GM23338 (cell line): ENCODE measurements around the gene ZP2. TPM values are rescaled to one million over a fixed set of nuclear protein-coding genes. Genes with fewer than 3 reads are reported as not detected.

Source experiments
- ATAC-seq: fragments of 200-7000 bp; cut with Tn5 transposase; 3 replicates; pipeline ENCODE4 v1.9.1; 2020
- DNase-seq: peaks from one replicate; pipeline ENCODE4 v3.0.0-alpha.2; 2015; ENCODE audit warnings: low spot score
- H2AFZ ChIP-seq: fragments of 200-600 bp; sonication (generic); 2 replicates; pipeline ENCODE4 v1.8.0; 2016; ENCODE audit warnings: antibody characterized with exemption, mild to moderate bottlenecking, moderate library complexity
- H3F3A ChIP-seq: fragments of 200-600 bp; sonication (generic); replicated peaks from 2 replicates; pipeline ENCODE4 v1.8.0; 2017; ENCODE audit warnings: antibody characterized with exemption, mixed run types, low read depth
- H3K27ac ChIP-seq: fragments of 200-600 bp; sonication (generic); 2 replicates; pipeline ENCODE4 v1.6.1; 2016; ENCODE audit warnings: low read depth
- H3K27me3 ChIP-seq: fragments of 200-600 bp; sonication (generic); 2 replicates; pipeline ENCODE4 v1.8.0; 2016; ENCODE audit warnings: mild to moderate bottlenecking, mixed run types, moderate library complexity; ENCODE audit not compliant: insufficient read depth
- H3K36me3 ChIP-seq: fragments of 200-600 bp; sonication (generic); 2 replicates; pipeline ENCODE4 v1.8.0; 2016; ENCODE audit warnings: mild to moderate bottlenecking; ENCODE audit not compliant: insufficient read depth
- H3K4me1 ChIP-seq: fragments of 200-600 bp; sonication (generic); 2 replicates; pipeline ENCODE4 v1.8.0; 2016; ENCODE audit warnings: mild to moderate bottlenecking, moderate library complexity; ENCODE audit not compliant: insufficient read depth
- H3K4me2 ChIP-seq: fragments of 200-600 bp; sonication (generic); 2 replicates; pipeline ENCODE4 v1.7.1; 2017; ENCODE audit warnings: mixed run types
- H3K4me3 ChIP-seq: fragments of 200-600 bp; sonication (generic); 2 replicates; pipeline ENCODE4 v1.6.1; 2016; ENCODE audit warnings: mixed run types
- H3K79me2 ChIP-seq: fragments of 200-600 bp; sonication (generic); replicated peaks from 2 replicates; pipeline ENCODE4 v1.8.0; 2017; ENCODE audit warnings: mild to moderate bottlenecking; ENCODE audit not compliant: insufficient read depth
- H3K9me2 ChIP-seq: fragments of 200-600 bp; sonication (generic); 2 replicates; pipeline ENCODE4 v1.8.0; 2017; ENCODE audit not compliant: insufficient read depth
- H4K20me1 ChIP-seq: fragments of 200-600 bp; sonication (generic); replicated peaks from 2 replicates; pipeline ENCODE4 v1.8.0; 2017; ENCODE audit warnings: mild to moderate bottlenecking; ENCODE audit not compliant: insufficient read depth
- H3K27ac Mint-ChIP-seq: 2 replicates; pipeline ENCODE4 v1.8.0; 2020; ENCODE audit warnings: inconsistent platforms, mild to moderate bottlenecking, moderate library complexity, mixed read lengths
- H3K27me3 Mint-ChIP-seq: 3 replicates; pipeline ENCODE4 v1.8.0; 2022; ENCODE audit warnings: low read depth, mild to moderate bottlenecking, moderate library complexity, mixed read lengths, inconsistent platforms; ENCODE audit not compliant: insufficient read depth, poor library complexity
- H3K36me3 Mint-ChIP-seq: 3 replicates; pipeline ENCODE4 v1.8.0; 2021; ENCODE audit warnings: low read depth, mild to moderate bottlenecking, inconsistent platforms, moderate library complexity, mixed read lengths
- H3K4me1 Mint-ChIP-seq: 3 replicates; pipeline ENCODE4 v1.8.0; 2020; ENCODE audit warnings: mild to moderate bottlenecking, inconsistent platforms, mixed read lengths
- H3K4me3 Mint-ChIP-seq: 3 replicates; pipeline ENCODE4 v1.8.0; 2021; ENCODE audit warnings: moderate library complexity, mild to moderate bottlenecking, inconsistent platforms, mixed read lengths
- H3K9me3 Mint-ChIP-seq: 3 replicates; pipeline ENCODE4 v1.8.0; 2020; ENCODE audit warnings: moderate library complexity, mild to moderate bottlenecking, inconsistent platforms, mixed read lengths
- CREB1 ChIP-seq: fragments of 250-450 bp; sonication (Bioruptor Pico); IDR thresholded peaks from 2 replicates; pipeline ENCODE4 v1.5.0; 2020; ENCODE audit warnings: low read depth, mild to moderate bottlenecking, moderate library complexity
- EZH2 ChIP-seq: fragments of 200-600 bp; sonication (generic); IDR thresholded peaks from one replicate; pipeline ENCODE4 v1.8.0; 2017; ENCODE audit warnings: antibody characterized with exemption, mild to moderate bottlenecking, low read depth; ENCODE audit not compliant: unreplicated experiment
- NANOG ChIP-seq: IDR thresholded peaks from 2 replicates; pipeline ENCODE4 v1.6.1; 2016; ENCODE audit warnings: antibody characterized with exemption, borderline replicate concordance
- STAT1 ChIP-seq: IDR thresholded peaks from one replicate; pipeline ENCODE4 v1.6.1; 2016; ENCODE audit warnings: antibody characterized with exemption; ENCODE audit not compliant: unreplicated experiment
- ZNF114 ChIP-seq: fragments of 250-450 bp; sonication (Bioruptor Pico); IDR thresholded peaks from 2 replicates; pipeline ENCODE4 v1.5.0; 2020; ENCODE audit warnings: mild to moderate bottlenecking, moderate library complexity
- ZNF331 ChIP-seq: fragments of 250-450 bp; sonication (Bioruptor Pico); IDR thresholded peaks from 2 replicates; pipeline ENCODE4 v1.5.0; 2020; ENCODE audit warnings: low read depth, mild to moderate bottlenecking, moderate library complexity
- polyA plus RNA-seq: library from polyadenylated mRNA; unstranded; fragments of >200 nt; fragmentation: Nextera tagmentation; extraction: Ambion mirVana; gene quantifications from 2 replicates; pipeline ENCODE4 v1.2.1, GENCODE V29; 2016
- total RNA-seq: library from RNA; depleted of rRNA; stranded (reverse); fragments of >200 nt; shearing (Covaris generic); gene quantifications from 2 replicates; pipeline ENCODE4 v1.2.3, GENCODE V29; 2014
- TF ChIP-seq, protein P1 (sequence below): fragments of 250-450 bp; sonication (Bioruptor Pico); IDR thresholded peaks from 2 replicates; pipeline ENCODE4 v1.5.0; 2020; ENCODE audit warnings: mild to moderate bottlenecking, moderate library complexity
- TF ChIP-seq, protein P2 (sequence below): IDR thresholded peaks from one replicate; pipeline ENCODE4 v1.6.1; 2018; ENCODE audit warnings: antibody characterized with exemption; ENCODE audit not compliant: unreplicated experiment
- TF ChIP-seq, protein P3 (sequence below), 2 experiments: fragments of 200-600 bp in 1 of 2; sonication (generic) in 1 of 2; conservative IDR thresholded peaks; 2 replicates each; pipeline versions ENCODE4 v1.5.1 to v1.6.1; 2016 to 2017; ENCODE audit warnings: antibody characterized with exemption in 2 of 2, low read depth in 2 of 2, mild to moderate bottlenecking in 2 of 2, moderate library complexity in 1 of 2

ZP2 gene
- total and polyA plus RNA-seq, 2 experiments from 2014 or later, result not detected

DNA sequence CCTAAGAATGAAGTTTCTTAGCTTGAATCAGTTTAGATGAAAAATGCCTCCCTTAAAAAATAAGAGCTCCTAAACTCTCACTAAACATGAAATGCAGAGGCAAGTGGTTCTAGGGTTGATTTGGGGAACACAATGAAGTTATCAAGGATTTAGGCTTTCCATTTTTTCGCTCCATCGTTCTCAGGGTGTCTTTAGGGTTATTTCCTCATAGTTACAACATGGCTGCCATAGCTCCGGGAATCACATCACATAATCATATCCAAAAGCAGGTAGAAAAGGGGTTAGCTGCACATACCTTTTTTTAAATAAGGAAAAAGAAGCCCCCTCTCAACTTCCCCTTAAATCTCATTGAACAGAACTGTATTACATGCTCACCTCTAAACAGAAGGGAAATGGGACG lies 21.4 kb downstream of the ZP2 start (continued):
- TF ChIP-seq ZNF114, result no peak
- no peak for TF ChIP-seq NANOG
- no peak for TF ChIP-seq ZNF331 (CRISPR knock-in tag)

DNA sequence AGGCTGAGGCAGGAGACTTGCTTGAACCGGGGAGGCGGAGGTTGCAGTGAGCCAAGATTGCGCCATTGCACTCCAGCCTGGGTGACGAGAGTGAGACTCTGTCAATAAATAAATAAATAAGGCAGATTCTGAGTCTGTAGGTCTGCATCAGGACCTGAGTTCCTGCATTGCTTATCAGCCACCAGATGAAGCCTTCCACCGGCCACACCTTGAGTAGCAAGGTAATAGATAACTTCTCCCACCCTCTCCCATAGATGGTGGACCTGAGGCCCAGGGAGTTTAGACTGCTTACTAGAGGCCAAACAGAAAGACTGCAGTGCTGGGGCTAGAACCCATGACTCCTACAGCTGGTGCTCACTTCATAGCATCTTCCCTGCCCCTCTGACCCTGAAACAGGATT lies 22.1 kb downstream of the ZP2 start:
- ATAC-seq (no peak), DNase-seq (no peak)
- no peak overlapping the region for H3K4me3 ChIP-seq
- peaks cover 4% of the 10 kb centered on the region; the same call in 2 of the 3 replicates for H3K36me3 Mint-ChIP-seq
- H2AFZ ChIP-seq, result no peak overlapping the region
- no peaks in the 10 kb centered on the region for H3K27me3 ChIP-seq
- no peaks in the 10 kb centered on the region for H3K4me1 Mint-ChIP-seq
- no peaks in the 10 kb centered on the region for H3K27me3 Mint-ChIP-seq
- no peaks in the 10 kb centered on the region for H3K79me2 ChIP-seq
- H3K9me3 Mint-ChIP-seq, result peaks cover 3% of the 10 kb centered on the region; the same call in 1 of the 3 replicates
- H3K27ac Mint-ChIP-seq, result no peak overlapping the region
- H3K9me2 ChIP-seq, result no peaks in the 10 kb centered on the region
- TF ChIP-seq NANOG, result no peak
- no peak for TF ChIP-seq EZH2
- TF ChIP-seq STAT1, result no peak
- TF ChIP-seq, protein P1, sequence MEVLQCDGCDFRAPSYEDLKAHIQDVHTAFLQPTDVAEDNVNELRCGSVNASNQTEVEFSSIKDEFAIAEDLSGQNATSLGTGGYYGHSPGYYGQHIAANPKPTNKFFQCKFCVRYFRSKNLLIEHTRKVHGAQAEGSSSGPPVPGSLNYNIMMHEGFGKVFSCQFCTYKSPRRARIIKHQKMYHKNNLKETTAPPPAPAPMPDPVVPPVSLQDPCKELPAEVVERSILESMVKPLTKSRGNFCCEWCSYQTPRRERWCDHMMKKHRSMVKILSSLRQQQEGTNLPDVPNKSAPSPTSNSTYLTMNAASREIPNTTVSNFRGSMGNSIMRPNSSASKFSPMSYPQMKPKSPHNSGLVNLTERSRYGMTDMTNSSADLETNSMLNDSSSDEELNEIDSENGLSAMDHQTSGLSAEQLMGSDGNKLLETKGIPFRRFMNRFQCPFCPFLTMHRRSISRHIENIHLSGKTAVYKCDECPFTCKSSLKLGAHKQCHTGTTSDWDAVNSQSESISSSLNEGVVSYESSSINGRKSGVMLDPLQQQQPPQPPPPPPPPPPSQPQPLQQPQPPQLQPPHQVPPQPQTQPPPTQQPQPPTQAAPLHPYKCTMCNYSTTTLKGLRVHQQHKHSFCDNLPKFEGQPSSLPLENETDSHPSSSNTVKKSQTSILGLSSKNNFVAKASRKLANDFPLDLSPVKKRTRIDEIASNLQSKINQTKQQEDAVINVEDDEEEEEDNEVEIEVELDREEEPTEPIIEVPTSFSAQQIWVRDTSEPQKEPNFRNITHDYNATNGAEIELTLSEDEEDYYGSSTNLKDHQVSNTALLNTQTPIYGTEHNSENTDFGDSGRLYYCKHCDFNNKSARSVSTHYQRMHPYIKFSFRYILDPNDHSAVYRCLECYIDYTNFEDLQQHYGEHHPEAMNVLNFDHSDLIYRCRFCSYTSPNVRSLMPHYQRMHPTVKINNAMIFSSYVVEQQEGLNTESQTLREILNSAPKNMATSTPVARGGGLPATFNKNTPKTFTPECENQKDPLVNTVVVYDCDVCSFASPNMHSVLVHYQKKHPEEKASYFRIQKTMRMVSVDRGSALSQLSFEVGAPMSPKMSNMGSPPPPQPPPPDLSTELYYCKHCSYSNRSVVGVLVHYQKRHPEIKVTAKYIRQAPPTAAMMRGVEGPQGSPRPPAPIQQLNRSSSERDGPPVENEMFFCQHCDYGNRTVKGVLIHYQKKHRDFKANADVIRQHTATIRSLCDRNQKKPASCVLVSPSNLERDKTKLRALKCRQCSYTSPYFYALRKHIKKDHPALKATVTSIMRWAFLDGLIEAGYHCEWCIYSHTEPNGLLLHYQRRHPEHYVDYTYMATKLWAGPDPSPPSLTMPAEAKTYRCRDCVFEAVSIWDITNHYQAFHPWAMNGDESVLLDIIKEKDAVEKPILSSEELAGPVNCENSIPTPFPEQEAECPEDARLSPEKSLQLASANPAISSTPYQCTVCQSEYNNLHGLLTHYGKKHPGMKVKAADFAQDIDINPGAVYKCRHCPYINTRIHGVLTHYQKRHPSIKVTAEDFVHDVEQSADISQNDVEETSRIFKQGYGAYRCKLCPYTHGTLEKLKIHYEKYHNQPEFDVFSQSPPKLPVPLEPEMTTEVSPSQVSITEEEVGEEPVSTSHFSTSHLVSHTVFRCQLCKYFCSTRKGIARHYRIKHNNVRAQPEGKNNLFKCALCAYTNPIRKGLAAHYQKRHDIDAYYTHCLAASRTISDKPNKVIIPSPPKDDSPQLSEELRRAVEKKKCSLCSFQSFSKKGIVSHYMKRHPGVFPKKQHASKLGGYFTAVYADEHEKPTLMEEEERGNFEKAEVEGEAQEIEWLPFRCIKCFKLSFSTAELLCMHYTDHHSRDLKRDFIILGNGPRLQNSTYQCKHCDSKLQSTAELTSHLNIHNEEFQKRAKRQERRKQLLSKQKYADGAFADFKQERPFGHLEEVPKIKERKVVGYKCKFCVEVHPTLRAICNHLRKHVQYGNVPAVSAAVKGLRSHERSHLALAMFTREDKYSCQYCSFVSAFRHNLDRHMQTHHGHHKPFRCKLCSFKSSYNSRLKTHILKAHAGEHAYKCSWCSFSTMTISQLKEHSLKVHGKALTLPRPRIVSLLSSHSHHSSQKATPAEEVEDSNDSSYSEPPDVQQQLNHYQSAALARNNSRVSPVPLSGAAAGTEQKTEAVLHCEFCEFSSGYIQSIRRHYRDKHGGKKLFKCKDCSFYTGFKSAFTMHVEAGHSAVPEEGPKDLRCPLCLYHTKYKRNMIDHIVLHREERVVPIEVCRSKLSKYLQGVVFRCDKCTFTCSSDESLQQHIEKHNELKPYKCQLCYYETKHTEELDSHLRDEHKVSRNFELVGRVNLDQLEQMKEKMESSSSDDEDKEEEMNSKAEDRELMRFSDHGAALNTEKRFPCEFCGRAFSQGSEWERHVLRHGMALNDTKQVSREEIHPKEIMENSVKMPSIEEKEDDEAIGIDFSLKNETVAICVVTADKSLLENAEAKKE (CRISPR knock-in tag), result no peak
- TF ChIP-seq CREB1, result no peak
- no peak for TF ChIP-seq ZNF114
- TF ChIP-seq, protein P2, sequence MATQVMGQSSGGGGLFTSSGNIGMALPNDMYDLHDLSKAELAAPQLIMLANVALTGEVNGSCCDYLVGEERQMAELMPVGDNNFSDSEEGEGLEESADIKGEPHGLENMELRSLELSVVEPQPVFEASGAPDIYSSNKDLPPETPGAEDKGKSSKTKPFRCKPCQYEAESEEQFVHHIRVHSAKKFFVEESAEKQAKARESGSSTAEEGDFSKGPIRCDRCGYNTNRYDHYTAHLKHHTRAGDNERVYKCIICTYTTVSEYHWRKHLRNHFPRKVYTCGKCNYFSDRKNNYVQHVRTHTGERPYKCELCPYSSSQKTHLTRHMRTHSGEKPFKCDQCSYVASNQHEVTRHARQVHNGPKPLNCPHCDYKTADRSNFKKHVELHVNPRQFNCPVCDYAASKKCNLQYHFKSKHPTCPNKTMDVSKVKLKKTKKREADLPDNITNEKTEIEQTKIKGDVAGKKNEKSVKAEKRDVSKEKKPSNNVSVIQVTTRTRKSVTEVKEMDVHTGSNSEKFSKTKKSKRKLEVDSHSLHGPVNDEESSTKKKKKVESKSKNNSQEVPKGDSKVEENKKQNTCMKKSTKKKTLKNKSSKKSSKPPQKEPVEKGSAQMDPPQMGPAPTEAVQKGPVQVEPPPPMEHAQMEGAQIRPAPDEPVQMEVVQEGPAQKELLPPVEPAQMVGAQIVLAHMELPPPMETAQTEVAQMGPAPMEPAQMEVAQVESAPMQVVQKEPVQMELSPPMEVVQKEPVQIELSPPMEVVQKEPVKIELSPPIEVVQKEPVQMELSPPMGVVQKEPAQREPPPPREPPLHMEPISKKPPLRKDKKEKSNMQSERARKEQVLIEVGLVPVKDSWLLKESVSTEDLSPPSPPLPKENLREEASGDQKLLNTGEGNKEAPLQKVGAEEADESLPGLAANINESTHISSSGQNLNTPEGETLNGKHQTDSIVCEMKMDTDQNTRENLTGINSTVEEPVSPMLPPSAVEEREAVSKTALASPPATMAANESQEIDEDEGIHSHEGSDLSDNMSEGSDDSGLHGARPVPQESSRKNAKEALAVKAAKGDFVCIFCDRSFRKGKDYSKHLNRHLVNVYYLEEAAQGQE, result no peak
- TF ChIP-seq, protein P3, sequence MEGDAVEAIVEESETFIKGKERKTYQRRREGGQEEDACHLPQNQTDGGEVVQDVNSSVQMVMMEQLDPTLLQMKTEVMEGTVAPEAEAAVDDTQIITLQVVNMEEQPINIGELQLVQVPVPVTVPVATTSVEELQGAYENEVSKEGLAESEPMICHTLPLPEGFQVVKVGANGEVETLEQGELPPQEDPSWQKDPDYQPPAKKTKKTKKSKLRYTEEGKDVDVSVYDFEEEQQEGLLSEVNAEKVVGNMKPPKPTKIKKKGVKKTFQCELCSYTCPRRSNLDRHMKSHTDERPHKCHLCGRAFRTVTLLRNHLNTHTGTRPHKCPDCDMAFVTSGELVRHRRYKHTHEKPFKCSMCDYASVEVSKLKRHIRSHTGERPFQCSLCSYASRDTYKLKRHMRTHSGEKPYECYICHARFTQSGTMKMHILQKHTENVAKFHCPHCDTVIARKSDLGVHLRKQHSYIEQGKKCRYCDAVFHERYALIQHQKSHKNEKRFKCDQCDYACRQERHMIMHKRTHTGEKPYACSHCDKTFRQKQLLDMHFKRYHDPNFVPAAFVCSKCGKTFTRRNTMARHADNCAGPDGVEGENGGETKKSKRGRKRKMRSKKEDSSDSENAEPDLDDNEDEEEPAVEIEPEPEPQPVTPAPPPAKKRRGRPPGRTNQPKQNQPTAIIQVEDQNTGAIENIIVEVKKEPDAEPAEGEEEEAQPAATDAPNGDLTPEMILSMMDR (conservative IDR thresholded peaks at IDR 0.05; ENCODE audit: low read depth in 2 of 2), result no peak
- TF ChIP-seq ZNF331 (CRISPR knock-in tag), result no peak
- no peaks in the 10 kb centered on the region for H4K20me1 ChIP-seq
- H3K4me1 ChIP-seq, result no peaks in the 10 kb centered on the region
- no peak overlapping the region for H3K4me2 ChIP-seq
- H3F3A ChIP-seq, result no peaks in the 10 kb centered on the region
- H3K27ac ChIP-seq, result no peak overlapping the region
- H3K4me3 Mint-ChIP-seq, result no peak overlapping the region
- no peaks in the 10 kb centered on the region for H3K36me3 ChIP-seq
